Measurements from ENCODE around the gene MAB21L3. TPM values are rescaled to one million over a fixed set of nuclear protein-coding genes. Genes with fewer than 3 reads are reported as not detected.
"Not testable (repeated sequence)": the region's sequence is repeated elsewhere in the genome, so short reads cannot be mapped to it uniquely, and the experiment has no call there.

The MAB21L3 gene
- total RNA-seq, 1 experiment from 2014 or later: 2.7 TPM

GRCh38 chr1:116134476-116134773 is 23.2 kb downstream of the MAB21L3 start:
- DNase-seq (ENCODE audit: low read depth): no peak

DNA sequence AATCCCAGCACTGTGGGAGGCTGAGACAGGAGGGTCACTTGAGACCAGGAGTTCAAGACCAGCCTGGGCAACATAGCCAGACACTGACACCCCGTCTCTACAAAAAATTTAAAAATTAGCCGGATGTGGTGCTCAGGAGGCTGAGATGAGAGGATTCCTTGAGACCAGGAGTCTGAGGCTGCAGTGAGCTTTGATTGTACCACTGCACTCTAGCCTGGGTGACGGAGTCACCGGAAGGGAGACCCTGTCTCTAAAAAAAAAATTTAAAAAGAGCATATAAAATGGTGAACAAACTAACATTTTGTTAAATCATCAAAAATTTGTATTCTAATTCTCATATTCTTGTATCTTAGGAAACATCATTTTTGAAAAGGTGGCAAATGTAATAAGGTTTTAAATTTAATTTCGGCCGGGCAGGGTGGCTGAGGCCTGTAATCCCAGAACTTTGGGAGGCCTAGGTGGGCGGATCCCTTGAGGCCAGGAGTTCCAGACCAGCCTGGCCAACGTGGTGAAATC is 27.1 kb downstream of the MAB21L3 start:
- DNase-seq (ENCODE audit: low read depth): no peak

GRCh38 chr1:116139592-116140134 is 28.5 kb downstream of the MAB21L3 start:
- DNase-seq (ENCODE audit: low read depth): no peak

- no peak for DNase-seq (ENCODE audit: low read depth)
Measured at GRCh38 chr1:116144151-116144550, 33.0 kb downstream of the MAB21L3 start.

- not testable (repeated sequence) for DNase-seq (ENCODE audit: low read depth)
Measured at GRCh38 chr1:116146447-116147113, 35.4 kb downstream of the MAB21L3 start.

GRCh38 chr1:116147114-116147510 is 35.9 kb downstream of the MAB21L3 start:
- no peak for DNase-seq (ENCODE audit: low read depth)

- DNase-seq (ENCODE audit: low read depth): no peak
Measured at GRCh38 chr1:116147972-116148371, 36.8 kb downstream of the MAB21L3 start.

DNA sequence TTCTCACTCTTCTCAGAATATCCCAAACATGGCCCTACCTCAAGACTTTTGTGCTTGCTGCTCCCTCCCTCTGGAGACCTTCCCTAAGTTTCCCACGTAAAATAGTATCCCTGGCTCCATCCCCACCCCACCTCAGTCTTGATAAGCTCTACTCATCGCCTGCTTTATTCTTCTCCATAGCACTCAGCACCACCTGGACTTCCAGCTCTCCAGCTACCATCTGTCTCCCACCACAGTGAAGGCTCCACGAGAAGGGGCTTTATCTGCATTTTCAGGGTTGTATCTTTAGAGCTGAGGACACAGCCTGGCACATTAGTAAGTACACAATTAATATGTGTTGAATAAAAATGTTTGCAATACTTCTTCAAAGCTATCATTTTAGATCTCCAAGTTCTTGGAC is 37.8 kb downstream of the MAB21L3 start:
- DNase-seq (ENCODE audit: low read depth): no peak

- DNase-seq (ENCODE audit: low read depth): no peak
Measured at GRCh38 chr1:116150368-116150767, 39.2 kb downstream of the MAB21L3 start.

DNA sequence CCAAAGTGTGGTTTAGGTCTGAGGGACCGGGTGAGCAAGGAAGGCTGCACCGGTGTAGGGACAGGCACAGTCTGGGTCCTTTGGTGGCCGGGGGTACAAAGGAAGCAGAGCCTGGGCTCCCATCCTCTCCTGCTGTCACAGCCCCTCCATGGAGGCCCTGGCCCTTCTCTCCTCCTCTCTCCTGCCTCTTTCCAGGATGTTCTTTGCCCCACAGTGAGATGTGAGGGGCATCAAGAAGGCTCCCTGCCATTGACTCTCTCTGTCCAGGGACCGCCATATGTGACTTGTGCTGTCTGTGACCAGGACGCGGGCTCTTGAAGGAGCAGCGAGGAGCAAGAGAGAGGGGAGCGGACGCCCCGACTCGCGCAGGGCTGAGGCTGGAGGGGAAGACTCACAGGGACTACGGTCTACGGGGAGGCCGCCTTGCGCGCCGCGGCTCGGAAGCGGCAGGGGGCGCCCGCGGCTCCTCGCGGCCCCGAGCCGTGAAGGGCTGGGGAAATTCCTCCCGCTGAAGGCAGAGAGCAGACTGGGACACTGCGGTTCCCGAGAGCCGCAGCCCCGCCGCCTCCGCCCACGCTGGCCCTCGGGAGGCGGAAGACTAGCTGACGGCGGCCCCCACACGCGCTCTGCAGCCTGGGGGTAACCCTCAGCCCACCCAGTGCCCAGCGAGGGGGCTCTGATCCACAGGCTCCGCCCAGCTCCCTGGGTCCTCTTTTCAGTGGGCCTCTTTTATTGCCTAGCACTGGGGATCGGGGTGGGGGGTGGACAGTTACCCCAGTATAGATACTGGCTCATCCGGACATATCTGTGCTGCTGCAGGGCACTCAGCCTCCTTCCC is 40.8 kb downstream of the MAB21L3 start:
- DNase-seq (ENCODE audit: low read depth): peak; percentile 89

GRCh38 chr1:116152577-116152943 is 41.4 kb downstream of the MAB21L3 start:
- no peak for DNase-seq (ENCODE audit: low read depth)

DNA sequence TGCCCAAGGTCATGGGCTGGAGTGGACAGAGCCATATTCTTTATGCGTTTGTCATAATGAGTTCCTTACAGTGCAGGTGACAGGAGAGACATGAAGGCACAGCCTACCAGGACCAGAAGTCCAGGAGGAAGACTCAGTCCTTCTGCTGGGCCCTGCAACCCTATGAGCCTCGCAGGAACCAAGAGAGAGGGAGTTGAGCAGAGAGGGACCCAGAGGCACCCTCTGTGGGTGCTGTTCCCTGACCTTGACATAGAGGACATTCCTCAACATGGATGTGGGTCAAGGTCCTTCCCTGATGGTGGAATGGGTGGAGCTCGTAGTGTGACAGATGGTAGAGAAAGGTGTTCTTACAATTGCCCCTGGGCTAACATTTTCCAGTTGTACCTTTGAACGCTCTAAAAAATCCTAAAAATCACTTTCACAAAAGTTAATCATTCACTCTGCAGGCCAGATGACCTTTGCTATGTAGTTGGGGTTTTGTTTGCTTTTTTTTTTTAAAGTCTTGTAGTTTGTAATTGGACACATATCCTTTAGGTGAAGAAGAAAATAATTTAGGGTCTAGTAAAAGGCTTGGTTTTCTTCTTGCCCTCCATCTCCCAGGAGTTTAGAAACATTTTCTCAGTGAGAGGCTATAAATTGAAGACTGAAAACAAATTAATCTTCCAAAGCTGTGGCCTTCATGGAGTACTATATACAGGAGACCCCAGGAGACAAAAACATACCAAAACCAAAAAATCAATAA is 41.9 kb downstream of the MAB21L3 start:
- no peak for DNase-seq (ENCODE audit: low read depth)

- no peak for DNase-seq (ENCODE audit: low read depth)
Measured at GRCh38 chr1:116153692-116154031, 42.5 kb downstream of the MAB21L3 start.

GRCh38 chr1:116154536-116154935 is 43.3 kb downstream of the MAB21L3 start:
- DNase-seq (ENCODE audit: low read depth): no peak

DNA sequence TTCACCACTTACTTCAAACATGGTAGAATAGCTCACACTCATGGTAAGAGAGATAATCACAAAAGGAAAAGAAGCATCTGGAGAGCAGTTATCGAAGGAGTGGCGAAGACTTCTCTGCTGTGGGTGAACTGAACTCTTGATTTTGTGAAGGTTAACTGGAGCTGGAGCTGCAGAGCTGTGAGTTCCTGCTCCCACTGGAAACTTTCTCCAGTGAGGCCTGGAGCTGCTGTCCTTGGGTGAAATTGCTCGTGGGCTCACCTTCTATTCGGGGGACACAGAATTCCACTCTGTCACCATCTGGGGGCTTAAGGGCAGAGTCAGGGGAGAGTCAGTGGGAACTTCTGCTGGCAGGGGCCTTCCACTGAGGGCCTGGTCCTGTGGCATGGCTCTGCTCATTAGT is 45.9 kb downstream of the MAB21L3 start:
- no peak for DNase-seq (ENCODE audit: low read depth)

DNA sequence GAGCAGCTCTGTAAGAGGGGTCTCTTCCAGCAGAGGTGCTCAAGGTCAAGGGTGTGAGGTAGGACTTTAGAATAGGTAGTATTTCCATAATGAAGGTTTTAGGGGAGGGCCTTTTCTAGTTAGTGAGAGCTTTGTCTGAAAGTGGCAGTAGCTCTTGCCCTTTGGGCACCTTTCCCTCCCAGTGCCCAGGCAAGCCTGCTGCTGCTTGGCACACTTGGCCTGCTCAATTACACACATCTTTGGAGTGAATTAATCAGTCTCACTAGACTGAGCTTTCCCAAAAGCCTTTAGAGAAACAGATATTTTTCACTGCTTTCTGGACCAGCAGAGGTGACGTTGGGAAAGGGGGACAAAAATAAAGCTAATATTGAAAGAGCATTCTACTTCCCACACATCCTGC is 48.0 kb downstream of the MAB21L3 start:
- DNase-seq (ENCODE audit: low read depth): no peak

DNA sequence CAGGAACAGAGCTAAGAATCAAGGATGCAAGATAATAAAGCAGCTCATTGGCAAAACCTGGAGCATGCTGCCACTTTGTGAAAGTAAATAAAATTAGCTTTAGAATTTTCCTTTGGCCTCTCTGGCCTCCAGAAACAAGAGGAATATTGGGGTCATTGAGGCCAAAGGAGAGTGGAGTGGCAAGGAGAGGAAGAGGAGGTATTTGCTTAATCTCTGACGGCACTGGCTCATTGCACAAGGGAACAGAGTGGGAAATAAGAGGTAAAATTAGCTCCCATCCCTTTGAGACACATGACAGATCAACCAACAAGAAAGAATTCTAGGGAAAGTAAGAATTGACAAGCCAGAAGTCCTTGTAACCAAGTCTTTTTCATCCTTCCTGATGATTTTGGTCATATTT is 48.4 kb downstream of the MAB21L3 start:
- no peak for DNase-seq (ENCODE audit: low read depth)

- DNase-seq (ENCODE audit: low read depth): no peak
Measured at GRCh38 chr1:116161390-116161789, 50.2 kb downstream of the MAB21L3 start.

DNA sequence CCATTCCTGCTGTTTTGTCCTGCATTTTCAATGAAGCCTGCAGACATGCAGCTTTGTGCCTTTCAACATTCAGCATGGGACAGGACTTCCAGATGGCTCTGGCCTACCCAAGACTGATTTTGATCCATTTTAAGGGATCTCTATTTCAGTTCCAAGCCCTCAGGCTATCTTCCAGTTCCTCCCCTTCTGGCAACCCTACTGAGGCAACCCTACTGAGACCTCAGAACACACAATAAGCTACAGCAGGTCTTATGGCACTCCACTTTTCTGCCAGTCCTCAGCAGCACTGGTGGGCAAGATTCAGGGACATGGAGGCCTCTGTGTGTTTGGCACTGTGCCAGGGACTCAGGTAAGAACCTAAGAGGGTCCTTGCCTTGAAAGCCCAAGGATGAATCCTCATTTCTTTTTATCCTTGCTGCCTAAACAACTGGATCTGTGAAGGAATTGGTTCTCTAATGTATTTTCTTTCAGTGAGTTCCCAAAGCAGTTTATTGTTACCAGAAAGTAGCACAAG is 50.7 kb downstream of the MAB21L3 start:
- no peak for DNase-seq (ENCODE audit: low read depth)

DNA sequence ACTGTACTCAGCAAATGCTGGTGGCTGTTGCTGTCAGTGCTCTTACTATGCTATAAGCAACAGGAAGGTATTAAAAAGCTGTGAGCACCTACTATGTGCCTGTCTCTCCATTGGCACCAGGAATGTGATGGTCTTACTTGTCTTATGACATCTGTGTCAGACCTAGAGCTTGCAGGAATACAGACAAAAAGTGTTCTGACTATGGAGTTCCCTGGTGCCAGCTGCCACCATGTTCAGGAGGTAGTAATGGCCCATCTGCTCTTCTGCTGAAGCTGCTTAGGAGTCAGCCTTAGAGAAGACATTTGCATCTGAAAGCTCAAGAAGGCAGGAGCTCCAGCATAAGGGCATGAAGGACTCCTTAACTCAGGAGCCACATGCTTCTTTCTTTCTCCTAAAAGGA is 52.3 kb downstream of the MAB21L3 start:
- DNase-seq (ENCODE audit: low read depth): no peak

GRCh38 chr1:116164150-116164549 is 53.0 kb downstream of the MAB21L3 start:
- no peak for DNase-seq (ENCODE audit: low read depth)

All from Daoy (cell line).